ENCODE results near the gene OR4C45. TPM values are rescaled to one million over a fixed set of nuclear protein-coding genes. Genes with fewer than 3 reads are reported as not detected.
"Not testable (repeated sequence)": the region's sequence is repeated elsewhere in the genome, so short reads cannot be mapped to it uniquely, and the experiment has no call there.

The OR4C45 gene
- total RNA-seq, 4 donors from 2014 or later, result not detected

DNA sequence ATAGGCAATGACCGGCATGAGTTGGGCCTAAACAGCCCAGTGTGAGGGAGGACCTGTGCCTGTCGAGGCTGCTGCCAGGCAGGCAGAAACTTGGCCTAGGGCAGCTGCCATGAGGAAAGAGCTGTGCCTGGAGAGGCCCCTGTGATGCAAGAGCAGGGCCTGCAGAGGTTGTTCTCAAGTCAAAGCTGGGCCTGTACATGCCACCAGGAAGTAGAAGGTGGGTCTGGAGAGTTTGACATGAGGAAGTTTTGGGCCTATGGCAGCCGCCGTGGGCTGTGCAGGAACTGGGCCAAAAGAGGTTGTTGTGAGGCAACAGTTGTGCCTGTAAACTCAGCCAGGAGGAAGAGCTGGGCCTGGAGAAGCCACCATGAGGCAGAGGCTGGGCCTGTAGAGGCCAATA lies 43.2 kb downstream of the OR4C45 start:
- intact Hi-C loops (cut with DNase I; ENCODE audit: low total_unique reads), result no loop called here
- H3K4me3 ChIP-seq (ENCODE audit: low read depth, poor library complexity, severe bottlenecking), result no peak overlapping the region
- TF ChIP-seq, protein P1, sequence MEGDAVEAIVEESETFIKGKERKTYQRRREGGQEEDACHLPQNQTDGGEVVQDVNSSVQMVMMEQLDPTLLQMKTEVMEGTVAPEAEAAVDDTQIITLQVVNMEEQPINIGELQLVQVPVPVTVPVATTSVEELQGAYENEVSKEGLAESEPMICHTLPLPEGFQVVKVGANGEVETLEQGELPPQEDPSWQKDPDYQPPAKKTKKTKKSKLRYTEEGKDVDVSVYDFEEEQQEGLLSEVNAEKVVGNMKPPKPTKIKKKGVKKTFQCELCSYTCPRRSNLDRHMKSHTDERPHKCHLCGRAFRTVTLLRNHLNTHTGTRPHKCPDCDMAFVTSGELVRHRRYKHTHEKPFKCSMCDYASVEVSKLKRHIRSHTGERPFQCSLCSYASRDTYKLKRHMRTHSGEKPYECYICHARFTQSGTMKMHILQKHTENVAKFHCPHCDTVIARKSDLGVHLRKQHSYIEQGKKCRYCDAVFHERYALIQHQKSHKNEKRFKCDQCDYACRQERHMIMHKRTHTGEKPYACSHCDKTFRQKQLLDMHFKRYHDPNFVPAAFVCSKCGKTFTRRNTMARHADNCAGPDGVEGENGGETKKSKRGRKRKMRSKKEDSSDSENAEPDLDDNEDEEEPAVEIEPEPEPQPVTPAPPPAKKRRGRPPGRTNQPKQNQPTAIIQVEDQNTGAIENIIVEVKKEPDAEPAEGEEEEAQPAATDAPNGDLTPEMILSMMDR (IDR thresholded peaks at IDR 0.05), result no peak
- no peak for TF ChIP-seq POLR2A (IDR thresholded peaks at IDR 0.05)
- 63 to 81% methylated on average over 4 of the region's 4 CpGs for WGBS, 2 donors
- peak in 1 of 2 donors; percentile 48 for DNase-seq (ENCODE audit: low spot score in 2 of 2)

DNA sequence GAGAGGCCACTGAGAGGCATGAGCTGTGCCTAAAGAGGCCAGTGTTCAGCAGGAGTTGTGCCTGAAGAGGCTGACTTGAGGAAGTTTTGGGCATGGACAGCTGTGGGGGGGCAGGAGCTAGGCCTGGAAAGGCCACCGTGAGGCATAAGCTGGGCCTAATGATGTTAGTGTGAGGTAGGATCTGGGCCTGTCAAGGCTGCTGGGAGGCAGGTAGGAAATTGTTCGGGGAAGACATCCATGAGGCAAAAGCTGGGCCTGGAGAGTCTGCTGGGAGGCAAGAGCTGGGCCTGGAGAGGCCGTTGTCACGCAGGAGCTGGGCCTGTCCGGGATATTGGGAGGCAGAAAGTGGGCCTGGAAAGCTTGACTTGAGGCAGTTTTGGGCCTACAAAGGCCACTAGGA lies 44.9 kb downstream of the OR4C45 start:
- no peak overlapping the region for H3K4me3 ChIP-seq (ENCODE audit: low read depth, poor library complexity, severe bottlenecking)
- WGBS, 2 donors, result 73% methylated on average over 5 of the region's 5 CpGs
- no peak for TF ChIP-seq POLR2A (IDR thresholded peaks at IDR 0.05)
- TF ChIP-seq, protein P1 (IDR thresholded peaks at IDR 0.05), result no peak
- no peak for DNase-seq (ENCODE audit: low spot score in 2 of 2)
- intact Hi-C loops (cut with DNase I; ENCODE audit: low total_unique reads), result no loop called here

- intact Hi-C loops (cut with DNase I; ENCODE audit: low total_unique reads), result no loop called here
- WGBS, 2 donors, result 81 to 93% methylated on average over 1 of the region's 1 CpG
- TF ChIP-seq POLR2A (IDR thresholded peaks at IDR 0.05), result no peak
- TF ChIP-seq, protein P1 (IDR thresholded peaks at IDR 0.05), result no peak
- DNase-seq (ENCODE audit: low spot score in 2 of 2), result peak in 1 of 2 donors; percentile 65
- no peak overlapping the region for H3K4me3 ChIP-seq (ENCODE audit: low read depth, poor library complexity, severe bottlenecking)
Observed at GRCh38 chr11:50078001-50078400, 45.3 kb downstream of the OR4C45 start.

DNA sequence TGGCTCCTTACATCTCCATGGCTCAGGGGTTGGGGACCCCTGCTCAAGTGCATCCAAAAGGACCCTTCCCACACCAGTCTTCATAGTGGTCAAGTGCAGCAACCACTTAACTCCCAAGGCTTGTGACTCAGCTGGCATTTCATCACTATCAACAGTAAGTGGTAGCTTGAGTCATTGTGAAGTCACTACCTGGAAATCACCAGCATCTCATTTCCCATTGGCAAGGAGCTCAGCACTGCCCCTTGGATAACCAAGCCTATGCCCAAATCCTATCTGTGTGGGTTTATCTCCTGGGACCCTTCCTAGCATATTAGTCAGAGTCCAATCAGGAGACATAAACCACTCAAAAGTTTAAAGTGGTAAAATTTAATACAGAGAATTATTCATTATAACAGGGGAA lies 46.3 kb downstream of the OR4C45 start:
- H3K4me3 ChIP-seq (ENCODE audit: low read depth, poor library complexity, severe bottlenecking); intact Hi-C loops (cut with DNase I; ENCODE audit: low total_unique reads): not testable (repeated sequence)
- peak in 1 of 2 donors; percentile 23 for DNase-seq (ENCODE audit: low spot score in 2 of 2)

DNA sequence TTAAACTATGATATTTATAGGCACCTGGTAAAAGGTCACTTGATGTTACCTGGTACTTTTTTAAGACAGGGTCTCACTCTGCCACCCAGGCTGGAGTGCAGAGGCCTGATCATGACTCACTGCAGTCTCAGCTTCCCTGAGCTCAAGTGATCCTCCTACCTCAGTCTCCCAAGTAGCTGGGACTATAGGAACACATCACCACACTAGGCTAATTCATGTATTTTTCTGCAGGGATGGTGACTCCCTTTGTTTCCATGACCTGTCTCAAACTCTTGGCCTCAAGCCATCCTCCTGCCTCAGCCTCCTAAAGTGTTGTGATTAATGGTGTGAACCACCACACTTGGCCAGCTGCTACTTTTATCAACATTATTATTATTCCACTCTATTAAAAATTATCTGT lies 47.6 kb downstream of the OR4C45 start:
- TF ChIP-seq POLR2A (IDR thresholded peaks at IDR 0.05), result no peak
- TF ChIP-seq, protein P1 (IDR thresholded peaks at IDR 0.05), result no peak
- intact Hi-C loops (cut with DNase I; ENCODE audit: low total_unique reads), result no loop called here
- H3K4me3 ChIP-seq (ENCODE audit: low read depth, poor library complexity, severe bottlenecking), result no peak overlapping the region
- peak in 1 of 2 donors; percentile 1 for DNase-seq (ENCODE audit: low spot score in 2 of 2)

Other genes starting within 250 kb of the OR4C45 start
- gene OR4C13, start 80.5 kb upstream of the OR4C45 start, total RNA-seq, result not detected
- not detected for gene OR4C12, start 50.3 kb upstream of the OR4C45 start, total RNA-seq

Data from lower leg skin (tissue), 4 donors.